HG03097 (cell line): ENCODE data around the gene MED23.
A peak's percentile ranks its signal among the peaks of the same experiment; 100 is the strongest.

Source experiments
- ATAC-seq: cut with Tn5 transposase; IDR thresholded peaks from one replicate; pipeline ENCODE4 v1.9.1; 2021; ENCODE audit not compliant: unreplicated experiment, low FRiP score

MED23 gene

DNA sequence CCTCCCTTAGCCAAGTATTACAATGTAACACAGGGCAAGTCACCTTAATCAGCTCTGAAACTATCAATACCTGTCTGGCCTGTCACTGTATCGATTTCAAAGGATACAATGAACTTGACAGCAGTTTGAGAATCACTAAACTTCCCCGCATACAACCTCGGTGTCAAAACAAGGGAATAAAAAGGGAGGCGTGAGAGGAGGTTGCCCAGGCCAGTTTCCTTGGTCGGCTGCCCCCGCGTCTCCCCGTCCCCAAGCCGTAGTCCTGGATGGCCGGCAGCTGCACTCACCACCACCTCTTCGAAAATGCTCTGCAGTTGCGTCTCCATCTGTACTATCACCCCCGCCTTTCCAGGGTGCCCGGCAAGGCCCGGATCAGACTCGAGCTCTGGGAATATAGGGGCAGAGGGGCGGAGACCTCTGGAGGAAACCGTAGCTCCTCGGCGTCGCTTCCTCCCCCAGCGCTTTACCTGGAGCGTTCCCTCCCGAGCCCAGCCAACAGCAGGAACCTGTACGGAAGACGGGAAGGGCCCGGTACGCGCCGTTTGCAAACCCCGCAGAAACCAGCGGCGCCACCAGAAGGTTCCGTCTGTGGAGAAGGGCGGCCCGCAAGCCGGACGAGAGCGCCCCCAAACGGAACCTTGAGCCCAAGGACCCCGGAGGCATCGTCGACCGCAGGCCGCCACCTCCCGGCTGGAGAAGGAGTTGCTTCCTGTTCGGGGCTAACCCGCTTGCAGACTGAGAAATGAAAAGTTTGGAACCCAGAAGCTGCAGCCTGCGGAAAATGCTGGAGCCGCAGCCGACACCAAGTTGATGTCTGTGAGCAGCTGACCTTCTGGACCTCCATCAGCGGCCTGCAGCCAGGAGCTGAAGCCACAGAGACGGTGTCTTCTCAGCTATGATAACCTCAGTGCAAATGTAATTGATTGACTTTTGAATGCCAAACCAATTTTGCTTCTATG, at the start of gene MED23:
MED23 (minus strand) TSS at position 519 of the 959 bp plus-strand sequence; CDS start at position 326, 193 bp downstream.
- peak; percentile 98 for ATAC-seq

DNA sequence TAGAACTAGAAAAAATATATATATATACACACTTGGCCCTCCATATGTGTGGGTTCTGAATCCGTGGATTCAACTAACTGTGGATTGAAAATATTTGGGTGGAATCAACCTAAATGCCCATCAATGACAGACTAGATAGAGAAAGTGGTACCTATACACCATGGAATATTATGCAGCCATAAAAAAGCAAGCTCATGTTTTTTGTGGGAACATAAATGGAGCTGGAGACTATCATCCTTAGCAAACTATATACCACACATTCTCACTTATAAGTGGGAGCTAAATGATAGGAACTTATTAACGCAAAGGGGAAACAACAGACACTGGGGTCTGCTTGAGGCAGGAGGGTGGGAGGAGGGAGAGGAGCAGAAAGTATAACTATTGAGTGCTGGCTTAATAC, 45.1 kb upstream of the MED23 start:
- no peak for ATAC-seq

DNA sequence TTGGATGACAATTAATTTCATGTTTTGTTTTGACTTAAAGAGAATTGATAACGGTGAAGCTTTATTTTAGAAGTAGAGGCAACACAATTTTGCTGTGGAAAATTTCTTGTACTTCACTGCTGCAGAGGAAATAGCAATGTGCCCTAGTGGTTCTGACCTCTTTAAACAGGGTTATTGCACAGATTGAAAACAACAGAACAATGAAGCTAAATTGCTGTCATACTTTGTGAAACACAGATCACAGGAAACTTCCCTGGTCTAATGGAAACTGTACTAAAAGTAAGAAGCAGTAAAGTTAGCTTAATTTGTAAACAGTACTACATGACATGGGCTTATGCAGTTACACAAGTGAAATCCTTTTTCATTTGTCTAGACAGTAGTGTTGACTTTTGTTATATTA, 41.8 kb upstream of the MED23 start:
- ATAC-seq, result no peak

GRCh38 chr6:131663578-131664165, 35.6 kb upstream of the MED23 start:
- ATAC-seq, result no peak

DNA sequence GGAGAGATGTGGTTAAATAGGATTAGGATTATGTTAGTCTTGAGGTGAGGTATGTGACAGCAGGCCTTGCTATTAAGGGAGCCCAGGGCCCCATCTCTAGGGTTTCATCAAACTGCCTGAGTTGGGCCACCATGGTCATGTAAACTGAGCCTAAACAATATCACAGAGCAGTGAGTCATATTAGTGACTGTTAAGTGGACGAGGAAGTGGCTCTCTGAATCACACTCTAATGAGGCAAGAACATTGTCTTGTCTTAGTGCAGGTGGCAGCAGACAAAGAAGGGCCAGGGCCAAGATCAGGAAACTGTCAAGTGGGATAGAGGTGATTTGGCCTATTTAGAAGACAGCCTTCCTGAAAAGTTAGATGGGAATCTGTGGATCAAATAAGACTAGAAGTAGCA, 32.2 kb upstream of the MED23 start:
- no peak for ATAC-seq

DNA sequence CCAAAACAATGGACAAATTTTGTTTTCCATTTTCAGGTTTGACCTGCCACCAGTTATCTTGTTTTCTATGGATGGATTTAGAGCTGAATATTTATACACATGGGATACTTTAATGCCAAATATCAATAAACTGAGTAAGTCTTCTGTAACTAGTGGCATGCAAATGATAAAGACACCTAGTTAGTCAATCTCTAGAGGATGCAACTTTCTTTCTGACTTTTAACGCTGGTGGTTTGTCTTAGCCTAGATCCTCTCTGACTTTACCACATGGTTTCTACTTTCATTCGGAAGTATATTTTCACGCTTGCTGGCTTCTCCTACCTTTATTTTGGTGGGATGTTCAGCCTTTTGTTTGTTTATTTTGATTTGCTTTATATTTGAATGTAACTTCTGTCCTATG, 30.2 kb upstream of the MED23 start:
- ATAC-seq, result no peak

- ATAC-seq, result no peak
Observed at GRCh38 chr6:131657630-131658111, 29.6 kb upstream of the MED23 start.

DNA sequence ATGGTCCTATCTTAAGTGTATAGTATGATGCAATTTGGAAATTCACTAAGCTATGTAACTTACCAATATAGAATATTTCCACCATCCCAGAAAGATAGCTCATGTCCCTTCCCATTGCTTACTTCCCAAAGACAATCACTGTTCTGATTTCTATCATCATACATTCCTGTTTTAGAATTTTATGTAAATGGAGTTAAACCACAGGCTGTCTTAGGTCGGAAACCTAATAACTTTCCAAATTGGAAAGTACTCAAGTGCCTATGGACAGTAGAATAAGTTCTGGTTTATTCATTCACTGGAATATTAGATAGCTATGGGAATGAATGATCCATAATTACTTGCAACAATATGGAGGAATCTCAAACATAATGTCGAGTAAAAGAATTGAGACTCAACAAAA, 29.2 kb upstream of the MED23 start:
- ATAC-seq, result no peak

GRCh38 chr6:131656667-131657066, 28.6 kb upstream of the MED23 start:
- no peak for ATAC-seq

- no peak for ATAC-seq
Observed at GRCh38 chr6:131655951-131656350, 27.9 kb upstream of the MED23 start.

DNA sequence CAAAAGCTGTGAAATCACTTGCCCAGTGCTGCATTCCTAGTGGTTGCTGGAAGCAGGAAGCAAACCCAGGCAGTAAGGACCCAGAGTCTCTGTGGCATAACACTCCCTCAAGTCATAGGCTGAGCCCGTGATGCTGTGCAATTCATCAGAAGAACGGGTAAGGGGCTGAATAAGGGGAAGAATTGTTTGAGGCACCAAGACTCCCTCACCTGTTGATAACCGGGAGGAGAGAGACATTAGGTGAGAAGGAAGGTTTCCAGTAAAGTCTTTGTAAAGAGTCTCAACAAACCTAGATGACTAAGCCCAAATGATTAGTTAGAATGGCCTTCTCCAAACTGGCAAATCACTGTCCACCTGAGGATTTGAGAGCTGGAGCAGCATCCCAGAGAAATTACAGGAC, 27.3 kb upstream of the MED23 start:
- no peak for ATAC-seq

GRCh38 chr6:131654326-131654725, 26.3 kb upstream of the MED23 start:
- ATAC-seq, result no peak

DNA sequence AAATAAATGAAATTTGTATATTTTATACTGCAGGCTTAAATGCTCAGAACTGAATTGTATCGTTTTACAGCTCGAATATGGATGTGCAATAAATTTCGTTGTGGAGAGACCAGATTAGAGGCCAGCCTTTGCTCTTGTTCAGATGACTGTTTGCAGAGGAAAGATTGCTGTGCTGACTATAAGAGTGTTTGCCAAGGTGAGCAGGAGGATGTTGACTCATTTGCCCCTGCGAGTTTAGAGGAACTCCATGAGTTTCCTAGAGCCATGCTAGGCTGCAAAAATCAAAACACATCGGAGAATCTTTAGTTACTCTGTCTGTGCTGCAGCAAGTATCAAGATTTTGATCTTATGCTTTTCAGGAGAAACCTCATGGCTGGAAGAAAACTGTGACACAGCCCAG, 24.4 kb upstream of the MED23 start:
- no peak for ATAC-seq

GRCh38 chr6:131651782-131652181, 23.7 kb upstream of the MED23 start:
- ATAC-seq, result no peak

DNA sequence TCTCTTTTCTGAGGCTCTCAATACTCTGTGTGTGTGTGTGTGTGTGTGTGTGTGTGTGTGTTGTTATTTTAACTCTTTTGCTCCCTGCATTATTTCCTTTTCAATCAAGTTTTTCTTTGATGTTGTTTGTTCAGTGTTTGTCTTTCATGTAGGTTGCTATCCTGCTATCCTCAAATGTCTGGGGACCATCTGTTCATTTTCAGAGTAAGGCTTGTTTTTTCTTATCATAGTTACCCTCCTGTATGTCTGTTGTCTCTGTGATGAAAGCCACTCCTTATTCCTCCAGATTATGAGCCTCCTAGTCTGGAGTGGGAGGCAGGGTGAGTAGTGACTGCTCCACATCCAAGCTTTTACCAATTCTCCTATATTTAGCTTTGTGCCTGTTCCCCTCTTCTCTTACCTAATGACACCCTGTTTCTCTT, 18.2 kb upstream of the MED23 start:
- ATAC-seq, result no peak

DNA sequence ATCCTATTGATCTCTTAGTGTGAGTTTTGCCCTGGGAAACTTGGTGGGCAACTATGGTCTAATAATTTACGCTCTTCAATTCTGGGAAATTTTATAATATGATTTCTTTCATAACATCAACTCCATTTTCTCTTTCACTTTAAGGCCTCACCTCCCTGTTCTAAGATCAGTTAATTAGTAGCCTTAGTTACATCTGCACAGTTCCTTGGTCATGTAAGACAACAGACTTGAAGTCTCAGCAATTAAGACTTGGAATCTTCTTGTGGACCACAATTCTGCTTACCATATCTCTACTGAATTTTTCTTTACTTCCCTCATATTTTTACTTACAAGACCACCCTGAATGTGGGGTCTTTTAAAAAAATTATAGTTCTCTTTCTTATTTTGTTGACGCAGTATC, 17.8 kb upstream of the MED23 start:
- ATAC-seq, result no peak

- ATAC-seq, result no peak
Observed at GRCh38 chr6:131644921-131645320, 16.9 kb upstream of the MED23 start.

GRCh38 chr6:131643855-131644460, 15.9 kb upstream of the MED23 start:
- no peak for ATAC-seq

- no peak for ATAC-seq
Observed at GRCh38 chr6:131642987-131643611, 15.1 kb upstream of the MED23 start.

GRCh38 chr6:131642565-131642964, 14.5 kb upstream of the MED23 start:
- no peak for ATAC-seq

GRCh38 chr6:131641554-131641953, 13.5 kb upstream of the MED23 start:
- ATAC-seq, result no peak
